ENCODE results near the gene CILP.
"Not testable (repeated sequence)": the region's sequence is repeated elsewhere in the genome, so short reads cannot be mapped to it uniquely, and the experiment has no call there.

The CILP gene

DNA sequence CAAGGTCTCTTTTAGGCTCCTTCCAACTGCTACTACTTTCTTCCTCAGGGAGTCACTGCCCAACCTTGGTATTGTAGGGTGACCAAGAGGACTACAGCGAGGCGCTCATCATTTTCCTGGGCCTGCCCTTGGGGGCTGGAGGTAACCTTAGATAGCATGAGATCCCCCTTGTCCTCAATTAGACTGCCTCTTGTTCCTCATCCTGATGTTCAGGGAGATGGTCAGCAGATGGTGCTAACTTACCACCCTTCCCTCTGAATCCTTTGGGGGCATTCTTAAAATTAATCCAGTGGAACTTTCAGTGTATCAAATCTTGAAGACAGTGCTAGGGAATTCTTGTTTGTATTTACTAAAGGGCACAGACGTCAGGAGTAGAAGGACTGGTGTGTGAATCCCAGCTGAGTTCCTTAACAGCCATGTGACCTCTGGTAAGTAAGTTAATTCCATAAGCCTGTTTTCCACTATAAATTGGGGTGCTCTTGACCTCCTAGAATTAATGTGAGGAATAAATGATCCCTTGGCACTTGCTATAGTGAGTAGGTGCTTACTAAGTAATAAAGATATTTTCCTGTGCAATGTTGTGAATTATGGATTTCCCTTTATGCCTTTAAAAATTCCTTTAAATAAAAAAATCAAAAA is 22.1 kb downstream of the CILP start:
- no peak for DNase-seq

DNA sequence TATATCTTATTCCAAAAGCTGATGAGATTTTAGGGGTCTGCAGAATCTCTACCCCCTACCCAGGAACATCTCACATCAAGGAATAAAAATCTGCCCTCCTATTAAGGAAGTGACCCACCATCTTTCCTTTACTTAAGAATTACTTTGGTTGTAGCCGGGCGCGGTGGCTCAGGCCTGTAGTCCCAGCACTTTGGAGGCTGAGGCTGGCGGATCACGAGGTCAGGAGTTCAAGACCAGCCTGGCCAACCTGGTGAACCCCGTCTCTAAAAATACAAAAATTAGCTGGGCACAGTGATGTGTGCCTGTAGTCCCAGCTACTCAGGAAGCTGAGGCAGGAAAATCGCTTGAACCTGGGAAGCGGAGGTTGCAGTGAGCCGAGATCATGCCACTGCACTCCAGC is 22.8 kb downstream of the CILP start:
- DNase-seq, result not testable (repeated sequence)

DNA sequence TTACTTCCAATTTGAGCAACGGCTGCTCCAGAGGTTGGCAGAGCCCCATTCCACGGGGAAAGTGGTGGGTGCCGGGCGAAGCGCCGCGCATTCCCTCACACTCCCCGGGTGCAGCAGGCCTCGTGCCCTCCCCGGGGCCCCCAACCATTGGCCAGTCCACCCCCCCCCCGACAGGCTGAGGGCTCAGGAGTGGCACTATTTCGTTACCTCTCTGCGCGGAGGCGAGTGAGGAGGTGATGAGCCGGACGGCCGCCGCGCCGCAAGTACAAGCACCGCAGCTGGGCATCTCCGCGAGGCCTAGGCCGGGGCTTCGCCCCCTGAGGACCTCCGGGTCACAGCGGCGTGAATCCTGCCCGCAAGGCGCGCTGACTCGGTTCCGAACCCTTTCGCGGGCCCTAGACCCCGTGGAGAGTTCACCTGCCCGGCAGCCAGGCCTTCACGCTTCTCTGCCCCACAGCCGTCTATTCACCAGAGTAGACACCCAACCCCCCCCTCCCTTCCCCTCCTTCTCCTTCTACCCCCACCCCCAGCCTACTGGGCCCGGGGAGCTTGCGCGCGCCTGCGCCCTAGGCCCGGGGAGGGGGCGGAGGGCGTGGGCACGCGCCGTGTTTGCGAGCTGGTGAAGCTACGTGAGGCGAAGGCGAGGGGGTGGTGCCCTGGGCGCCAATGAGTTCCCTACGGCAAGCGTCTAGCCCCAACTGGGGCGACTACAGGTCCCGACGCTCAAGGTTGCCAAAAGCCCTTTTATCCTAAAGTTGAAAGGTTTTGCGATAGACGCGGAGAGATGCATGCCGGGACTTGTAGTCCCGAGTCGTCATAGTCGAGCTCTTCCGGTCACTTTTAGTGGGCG is 26.2 kb downstream of the CILP start, which contains the start of gene CLPX:
TSS of gene CLPX (minus strand) at position 475 of the 850 bp plus-strand sequence. CDS start at position 286, 189 bp downstream.
- DNase-seq, result peak; percentile 91

DNA sequence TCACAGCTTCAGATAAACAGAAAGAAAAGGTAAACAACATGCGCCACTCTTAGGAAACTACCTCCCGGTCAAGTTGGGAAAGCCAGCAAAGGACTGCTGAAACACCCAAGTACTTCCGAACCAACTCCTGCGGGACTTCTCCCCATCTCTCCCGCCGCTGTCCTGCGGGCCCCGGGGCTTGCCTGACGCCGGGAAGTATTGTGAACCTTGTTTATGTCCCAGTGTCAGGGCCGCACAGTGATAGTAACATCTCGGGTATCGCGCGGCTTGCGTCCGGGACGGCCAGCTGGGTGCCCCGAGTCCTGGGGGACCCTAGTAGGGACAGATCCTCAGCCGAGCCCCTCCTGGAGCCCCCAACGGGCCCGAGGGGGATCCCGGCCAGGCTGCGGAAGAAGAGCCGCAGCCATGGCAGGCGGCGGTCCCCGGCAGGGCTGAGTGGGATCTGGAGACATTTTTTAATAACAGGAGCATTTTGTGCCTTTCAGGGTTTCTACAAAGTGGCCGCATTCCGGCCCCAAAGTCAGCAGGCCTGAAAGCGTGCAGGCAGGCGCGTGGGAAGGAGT is 26.9 kb downstream of the CILP start:
- peak; percentile 51 for DNase-seq

DNA sequence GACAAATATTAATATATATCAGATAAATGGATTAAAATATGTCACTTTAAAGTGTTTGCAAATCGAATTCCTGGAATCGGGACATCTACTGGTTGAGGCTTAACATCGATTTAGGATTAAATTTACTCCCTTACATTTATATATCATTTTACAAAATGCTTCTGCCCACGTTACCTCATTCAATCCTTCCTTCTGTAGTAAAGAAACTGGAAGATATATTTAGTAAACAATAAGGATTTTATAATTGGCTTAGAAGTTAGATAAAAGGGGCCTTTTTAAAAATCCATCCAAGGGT is 27.5 kb downstream of the CILP start:
- DNase-seq, result no peak

DNA sequence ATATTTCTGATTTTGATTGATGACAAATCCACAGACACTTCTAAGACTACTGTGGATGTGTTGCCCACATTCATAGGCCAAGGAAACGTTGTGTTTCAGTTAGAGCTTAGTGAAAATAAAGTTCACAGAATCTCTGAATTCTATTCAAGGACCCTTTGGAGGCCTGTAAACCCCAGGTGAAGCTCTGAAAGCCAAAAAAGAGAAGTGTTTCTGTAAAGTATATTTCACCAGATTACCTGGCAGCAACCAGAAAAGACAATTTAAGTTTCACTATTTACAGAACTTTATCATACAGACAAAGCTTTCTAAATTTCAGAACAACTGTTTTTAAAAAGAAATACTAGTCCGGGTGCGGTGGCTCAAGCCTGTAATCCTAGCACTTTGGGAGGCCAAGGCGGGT is 28.7 kb downstream of the CILP start:
- DNase-seq, result no peak

DNA sequence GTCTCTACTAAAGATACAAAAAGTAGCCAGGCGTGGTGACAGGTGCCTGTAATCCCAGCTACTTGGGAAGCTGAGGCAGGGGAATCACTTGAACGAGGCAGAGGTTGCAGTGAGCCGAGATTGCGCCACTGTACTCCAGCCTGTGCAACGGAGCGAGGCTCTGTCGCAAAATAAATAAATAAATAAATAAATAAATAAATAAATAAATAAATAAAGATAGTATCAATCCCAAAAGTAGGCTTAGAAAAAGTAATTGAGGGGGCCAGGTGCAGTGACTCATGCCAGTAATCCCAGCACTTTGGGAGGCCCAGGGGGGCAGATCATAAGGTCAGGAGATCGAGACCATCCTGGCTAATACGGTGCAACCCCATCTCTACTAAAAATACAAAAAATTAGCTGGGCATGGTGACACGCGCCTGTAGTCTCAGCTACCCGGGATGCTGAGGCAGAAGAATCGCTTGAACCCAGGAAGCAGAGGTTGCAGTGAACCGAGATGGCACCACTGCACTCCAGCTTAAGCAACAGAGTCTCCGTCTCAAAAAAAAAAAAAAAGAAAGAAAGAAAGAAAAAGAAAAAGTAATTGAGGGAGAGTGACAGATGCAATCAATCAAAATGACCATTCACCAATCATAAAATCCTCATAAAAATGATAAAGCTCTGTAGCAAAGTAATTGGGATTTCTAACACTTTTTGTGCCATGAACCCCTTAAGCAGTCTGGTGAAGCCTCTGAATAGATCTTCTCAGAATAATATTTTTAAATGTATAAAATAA is 29.5 kb downstream of the CILP start:
- DNase-seq, result not testable (repeated sequence)

DNA sequence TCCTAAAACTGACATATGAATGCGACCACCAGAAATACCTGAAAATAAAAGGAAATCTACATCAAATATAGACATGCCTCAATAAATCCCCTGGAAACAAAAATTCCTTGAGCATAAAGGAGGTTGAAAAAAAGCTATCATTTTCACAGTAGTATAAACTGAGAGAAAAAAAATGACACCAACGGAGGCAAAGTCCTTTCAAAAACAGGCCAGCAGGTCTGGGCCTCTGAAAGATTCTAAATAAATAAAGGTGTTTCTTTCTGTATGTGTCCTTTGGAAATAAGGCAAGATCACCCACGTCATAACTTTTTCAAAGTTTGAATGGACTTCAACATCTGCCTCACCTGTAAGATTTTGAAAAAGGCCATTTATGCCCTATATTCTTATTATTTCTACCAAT is 31.1 kb downstream of the CILP start:
- DNase-seq, result no peak

DNA sequence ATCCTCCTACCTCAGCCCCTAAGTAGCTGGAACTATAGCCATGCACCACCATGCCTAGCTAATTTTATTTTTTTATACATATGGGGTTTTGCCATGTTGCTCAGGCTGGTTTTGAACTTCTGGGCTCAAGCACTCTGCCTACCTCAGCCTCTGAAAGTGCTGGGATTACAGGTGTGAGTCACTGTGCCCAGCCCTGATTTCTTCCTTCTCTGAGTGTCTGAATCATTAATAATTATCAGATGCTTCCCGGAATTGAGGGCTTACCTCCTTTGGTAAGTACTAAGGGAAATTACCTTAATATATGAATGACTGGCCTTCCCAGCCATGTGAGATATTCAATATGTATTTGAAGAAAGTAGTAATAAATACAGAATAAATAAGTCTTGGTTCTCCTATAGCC is 33.4 kb downstream of the CILP start:
- no peak for DNase-seq

DNA sequence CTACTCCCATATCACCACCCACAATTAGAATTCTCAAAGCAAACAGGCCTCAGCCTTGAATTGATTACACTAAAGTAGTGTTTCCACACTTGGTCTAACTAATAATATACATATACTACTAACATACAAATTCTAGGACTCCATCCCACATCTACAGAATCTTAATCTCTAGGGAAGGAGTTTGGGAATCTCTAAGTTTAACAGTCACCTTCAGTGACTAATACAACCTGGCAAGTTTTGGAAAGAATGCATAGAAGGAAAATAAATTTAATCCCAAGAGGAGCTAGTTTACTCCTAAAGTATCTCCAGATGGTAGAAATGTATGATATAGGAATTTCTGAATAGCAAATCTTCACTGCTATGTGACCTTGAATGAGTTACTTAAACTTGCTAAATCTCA is 35.2 kb downstream of the CILP start:
- no peak for DNase-seq

DNA sequence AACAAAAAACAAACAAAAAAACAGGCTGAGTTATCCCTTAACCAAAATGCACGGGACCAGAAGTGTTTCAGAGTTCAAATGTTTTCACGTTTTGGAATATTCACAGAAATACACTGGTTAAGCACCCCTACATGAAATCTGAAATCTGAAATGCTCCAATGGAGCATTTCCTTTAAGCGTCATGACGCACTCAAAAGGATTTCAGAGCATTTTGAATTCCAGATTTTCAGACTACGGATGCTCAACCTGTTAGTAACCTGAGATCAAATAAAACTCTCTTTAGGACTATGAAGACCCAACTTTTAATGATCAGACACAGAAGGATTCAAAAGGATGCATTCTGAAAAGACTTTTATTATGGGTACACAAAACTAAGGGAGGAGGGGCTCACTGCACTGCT is 35.8 kb downstream of the CILP start:
- no peak for DNase-seq

DNA sequence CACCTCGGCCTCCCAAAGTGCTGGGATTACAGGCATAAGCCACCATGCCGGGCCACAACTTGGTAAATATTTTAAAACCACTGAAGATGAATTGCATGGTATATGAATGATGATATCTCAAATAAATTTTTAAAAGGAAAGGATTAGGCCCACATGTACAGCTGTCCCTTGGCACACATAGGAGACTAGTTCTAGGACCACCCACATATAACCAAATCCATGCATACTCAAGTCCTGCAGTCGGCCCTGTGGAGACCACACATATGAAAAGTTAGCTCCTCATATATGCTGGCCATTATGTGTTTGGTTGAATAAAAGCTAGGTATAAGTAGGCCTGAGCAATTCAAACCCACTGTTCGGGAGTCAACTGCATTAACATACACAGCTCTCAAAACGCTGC is 36.8 kb downstream of the CILP start:
- DNase-seq, result no peak

DNA sequence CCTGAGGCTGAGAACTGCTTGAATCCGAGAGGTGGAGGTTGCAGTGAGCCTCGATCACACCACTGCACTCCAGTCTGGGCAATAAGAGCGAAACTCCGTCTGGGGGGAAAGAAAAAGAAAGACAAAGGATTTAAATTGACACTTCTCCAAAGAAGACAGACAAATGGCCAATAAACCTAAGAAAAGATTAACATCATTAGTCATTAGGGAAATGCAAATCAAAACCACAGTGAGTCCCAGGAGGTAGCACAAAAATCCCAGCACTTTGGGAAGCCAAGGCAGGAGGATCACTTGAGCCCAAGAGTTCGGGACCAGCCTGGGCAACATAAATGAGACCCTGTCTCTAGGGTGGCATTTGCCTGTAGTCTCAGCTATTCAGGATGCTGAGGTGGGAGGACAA is 38.7 kb downstream of the CILP start:
- no peak for DNase-seq

DNA sequence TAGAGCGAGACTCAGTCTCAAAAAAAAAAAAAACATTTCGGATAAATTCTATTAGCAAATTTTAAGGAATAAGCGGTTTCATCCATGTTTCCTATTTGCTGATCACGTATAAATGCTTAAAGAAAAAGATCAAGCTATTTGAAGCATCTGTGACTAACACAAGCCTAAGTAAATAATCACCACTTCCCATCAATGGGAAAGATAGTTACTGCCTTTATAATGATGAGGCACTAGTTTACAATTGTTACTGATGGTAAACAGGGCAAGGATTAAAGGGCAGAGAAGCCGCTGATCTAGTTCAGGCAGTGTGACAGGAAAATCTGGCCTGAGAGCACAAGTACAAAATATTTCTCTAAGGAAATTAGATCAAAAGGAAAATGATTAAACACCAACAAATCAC is 39.8 kb downstream of the CILP start:
- DNase-seq, result no peak

DNA sequence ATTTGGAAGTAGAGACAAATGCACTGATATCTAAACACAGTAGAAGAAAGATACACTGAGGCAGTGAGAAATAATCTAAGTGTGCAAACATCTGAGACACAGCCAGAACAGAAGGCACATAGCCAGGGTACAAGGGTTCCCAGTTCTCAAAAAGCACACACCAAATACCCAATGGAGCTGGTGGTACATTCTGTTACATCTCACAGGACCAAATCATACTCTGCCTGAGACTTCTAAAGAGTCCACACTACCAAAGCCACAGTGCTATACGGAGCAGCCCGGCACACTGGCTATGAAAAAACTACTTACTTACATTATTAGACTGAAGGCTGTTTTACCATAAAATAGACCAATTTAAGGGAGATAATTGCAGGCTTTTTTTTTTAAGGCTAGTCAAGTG is 45.4 kb downstream of the CILP start:
- no peak for DNase-seq

DNA sequence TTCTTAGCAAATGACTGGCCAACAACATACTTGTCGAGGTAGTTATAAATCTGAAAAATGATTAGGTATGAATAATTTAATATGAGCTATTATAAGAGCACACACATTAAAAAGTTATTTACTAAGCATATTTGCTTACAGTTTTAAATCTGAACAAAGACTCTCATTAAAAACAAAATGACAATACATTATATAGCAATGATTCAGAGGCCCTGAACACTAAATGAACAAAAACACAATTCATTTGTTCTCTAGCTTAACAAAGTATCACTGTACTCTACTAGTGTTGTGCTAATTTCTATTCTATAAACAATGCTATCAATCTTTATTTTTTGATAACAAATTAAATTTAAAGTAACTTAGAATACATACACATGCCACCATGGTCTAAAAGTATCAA is 47.1 kb downstream of the CILP start:
- DNase-seq, result no peak

DNA sequence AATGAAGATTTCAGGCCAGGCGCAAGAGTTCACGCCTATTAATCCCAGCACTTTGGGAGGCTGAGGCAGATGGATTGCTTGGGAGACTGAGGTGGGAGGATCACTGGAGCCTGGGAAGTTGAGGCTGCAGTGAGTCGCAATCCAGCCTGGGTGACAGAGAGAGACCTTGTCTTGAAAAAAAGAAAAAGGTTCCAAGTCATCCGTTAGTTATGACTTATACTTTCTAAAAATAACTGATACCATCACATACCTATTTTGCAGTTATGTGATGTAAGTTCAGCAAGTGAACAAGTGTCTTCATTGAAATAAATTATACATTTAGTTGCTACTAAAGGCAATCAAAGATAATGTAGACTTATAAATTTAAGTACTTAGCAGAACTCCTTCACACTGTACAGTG is 48.2 kb downstream of the CILP start:
- DNase-seq, result no peak

DNA sequence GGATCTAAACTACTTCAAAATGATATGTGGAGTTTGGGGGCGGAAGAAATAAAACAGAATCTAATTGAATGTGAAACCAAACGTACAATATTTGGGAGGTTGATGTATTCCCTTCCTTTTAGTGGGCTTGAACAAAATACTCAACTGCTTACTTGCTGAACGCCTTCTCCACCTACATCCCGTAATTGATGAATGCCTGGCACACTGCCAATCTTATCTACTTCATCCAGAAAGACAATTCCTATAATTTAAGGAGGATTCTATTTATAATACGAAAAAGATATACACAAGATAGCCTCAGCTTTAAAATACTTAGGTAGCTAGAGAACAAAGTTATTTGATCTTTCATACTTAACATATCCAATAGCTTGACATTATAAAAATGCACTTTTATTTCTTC is 54.6 kb downstream of the CILP start:
- DNase-seq, result no peak

DNA sequence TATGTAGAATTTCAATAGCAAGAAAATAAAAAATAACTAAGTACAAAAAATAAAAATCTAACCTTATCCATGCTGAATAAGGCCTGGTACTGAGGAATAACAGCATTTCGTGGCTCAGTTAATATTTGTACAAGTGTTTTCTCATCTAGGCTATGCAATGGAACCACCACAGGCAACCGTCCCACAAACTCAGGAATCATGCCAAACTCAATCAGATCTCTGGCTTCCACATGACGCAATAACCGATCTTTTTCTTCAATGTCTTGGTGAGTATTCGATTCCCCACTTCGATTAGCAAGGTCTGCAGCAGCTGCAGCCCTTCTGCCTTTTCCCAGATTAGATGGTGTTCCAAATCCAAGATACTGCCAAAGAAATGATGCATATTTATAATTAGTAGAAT is 56.6 kb downstream of the CILP start:
- DNase-seq, result no peak

DNA sequence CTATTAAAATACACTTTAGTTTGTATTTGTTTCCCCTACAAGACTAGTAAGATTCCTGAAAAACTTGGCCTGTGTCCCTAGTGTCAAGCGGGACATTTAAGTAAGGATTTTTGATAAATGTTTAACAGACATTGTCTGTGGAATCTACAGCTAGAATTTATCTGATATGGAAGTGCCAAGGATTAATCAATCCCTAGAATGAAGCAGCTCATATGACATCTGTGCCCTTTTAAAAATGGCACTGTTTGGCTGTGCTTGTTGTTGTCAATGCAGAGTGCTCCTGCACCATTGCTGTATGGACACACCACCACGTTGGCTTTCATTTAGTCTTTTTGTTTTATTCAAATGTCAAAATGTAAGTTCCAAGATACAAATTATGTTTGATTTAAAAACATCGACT is 63.4 kb downstream of the CILP start:
- DNase-seq, result no peak

DNA sequence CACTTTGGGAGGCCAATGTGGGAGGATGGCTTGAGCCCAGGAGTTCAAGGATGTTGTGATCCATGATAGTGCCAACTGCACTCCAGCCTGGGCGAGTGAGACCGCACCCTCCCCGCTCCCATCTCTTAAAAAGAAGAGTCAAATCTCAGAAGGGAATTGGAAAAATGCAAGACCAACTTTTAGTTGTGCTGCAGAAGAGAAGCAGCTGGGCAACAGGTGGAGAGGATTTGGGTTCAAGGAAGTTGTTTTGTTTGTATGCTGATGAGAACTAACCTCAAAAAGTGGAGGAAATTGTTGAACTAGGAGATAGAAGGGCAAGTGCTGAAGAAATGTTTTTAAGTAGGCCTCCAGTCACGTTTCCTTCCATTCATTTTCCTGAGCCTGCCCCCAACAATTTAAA is 64.8 kb downstream of the CILP start:
- DNase-seq, result no peak

All from NK-92 treated with Interleukin-12 subunit alpha and Interleukin-12 subunit beta, amount 100 ng/mL, for 24 hours (cell line).